ENCODE measurements around the gene TRAF3IP1.
"Not testable (repeated sequence)": the region's sequence is repeated elsewhere in the genome, so short reads cannot be mapped to it uniquely, and the experiment has no call there.

The TRAF3IP1 gene

GRCh38 chr2:238308177-238308576 is 12.1 kb upstream of the TRAF3IP1 start:
- DNase-seq (ENCODE audit: low read depth): no peak

GRCh38 chr2:238310721-238311120 is 9.6 kb upstream of the TRAF3IP1 start:
- not testable (repeated sequence) for DNase-seq (ENCODE audit: low read depth)

GRCh38 chr2:238313289-238313990 is 6.9 kb upstream of the TRAF3IP1 start:
- DNase-seq (ENCODE audit: low read depth): no peak

- DNase-seq (ENCODE audit: low read depth): no peak
These were observed 6.3 kb upstream of the TRAF3IP1 start for GRCh38 chr2:238313991-238314350.

GRCh38 chr2:238314576-238314975 is 5.7 kb upstream of the TRAF3IP1 start:
- no peak for DNase-seq (ENCODE audit: low read depth)

- DNase-seq (ENCODE audit: low read depth): no peak
These were observed 5.2 kb upstream of the TRAF3IP1 start for GRCh38 chr2:238315031-238315595.

GRCh38 chr2:238320648-238321281 is 447 bp downstream of the TRAF3IP1 start:
- no peak for DNase-seq (ENCODE audit: low read depth)

GRCh38 chr2:238321467-238321866 is 1.1 kb downstream of the TRAF3IP1 start:
- no peak for DNase-seq (ENCODE audit: low read depth)

GRCh38 chr2:238322001-238322411 is 1.7 kb downstream of the TRAF3IP1 start:
- DNase-seq (ENCODE audit: low read depth): no peak

- not testable (repeated sequence) for DNase-seq (ENCODE audit: low read depth)
These were observed 3.9 kb downstream of the TRAF3IP1 start for GRCh38 chr2:238324248-238324647.

- DNase-seq (ENCODE audit: low read depth): no peak
These were observed 5.4 kb downstream of the TRAF3IP1 start for GRCh38 chr2:238325694-238326093.

- no peak for DNase-seq (ENCODE audit: low read depth)
These were observed 6.6 kb downstream of the TRAF3IP1 start for GRCh38 chr2:238326801-238327365.

- DNase-seq (ENCODE audit: low read depth): no peak
These were observed 7.4 kb downstream of the TRAF3IP1 start for GRCh38 chr2:238327751-238328150.

GRCh38 chr2:238330391-238330790 is 10.1 kb downstream of the TRAF3IP1 start:
- DNase-seq (ENCODE audit: low read depth): no peak

- DNase-seq (ENCODE audit: low read depth): no peak
These were observed 11.6 kb downstream of the TRAF3IP1 start for GRCh38 chr2:238331916-238332315.

GRCh38 chr2:238334885-238335284 is 14.6 kb downstream of the TRAF3IP1 start:
- DNase-seq (ENCODE audit: low read depth): no peak

- DNase-seq (ENCODE audit: low read depth): not testable (repeated sequence)
These were observed 15.3 kb downstream of the TRAF3IP1 start for GRCh38 chr2:238335591-238335990.

GRCh38 chr2:238336151-238336550 is 15.8 kb downstream of the TRAF3IP1 start:
- DNase-seq (ENCODE audit: low read depth): no peak

- DNase-seq (ENCODE audit: low read depth): no peak
These were observed 16.6 kb downstream of the TRAF3IP1 start for GRCh38 chr2:238336793-238337444.

- no peak for DNase-seq (ENCODE audit: low read depth)
These were observed 17.5 kb downstream of the TRAF3IP1 start for GRCh38 chr2:238337846-238338245.

- no peak for DNase-seq (ENCODE audit: low read depth)
These were observed 18.5 kb downstream of the TRAF3IP1 start for GRCh38 chr2:238338710-238339394.

- no peak for DNase-seq (ENCODE audit: low read depth)
These were observed 19.1 kb downstream of the TRAF3IP1 start for GRCh38 chr2:238339395-238339780.

Measured in CMK (cell line).